K562 (cell line): ENCODE data around the gene TBC1D2B. TPM values are rescaled to one million over a fixed set of nuclear protein-coding genes. Genes with fewer than 3 reads are reported as not detected.
A peak's percentile ranks its signal among the peaks of the same experiment; 100 is the strongest.
"Not testable (repeated sequence)": the region's sequence is repeated elsewhere in the genome, so short reads cannot be mapped to it uniquely, and the experiment has no call there.

Experiments used
- ATAC-seq: fragments of 200-7000 bp; cut with Tn5 transposase; 3 replicates; pipeline ENCODE4 v1.9.1; 2020; ENCODE audit warnings: moderate library complexity
- BruUV-seq: library from RNA; stranded (reverse); fragments of 400-500 nt; replicated peaks from 2 replicates; lab custom pipeline; 2021; lab: Mats Ljungman, UMichigan
- CTCF ChIA-PET: fragments of 300-600 bp; formaldehyde crosslinking; extraction: SDS; loops from one replicate; lab custom pipeline; 2021; ENCODE audit warnings: low intra/inter-chr PET ratio; lab: Yijun Ruan, JAX
- POLR2A ChIA-PET: fragments of 300-600, 350-650 bp; sonication (Branson Sonifier 250); formaldehyde crosslinking; extraction: SDS; loops from one replicate; lab custom pipeline; 2021; ENCODE audit warnings: antibody characterized with exemption, inconsistent platforms; lab: Yijun Ruan, JAX
- DNase-seq, 4 experiments: peaks; one replicate each; pipeline versions ENCODE4 v3.0.0 to v3.0.0-alpha.2; 2011 to 2018; ENCODE audit warnings: low spot score in 3 of 4, mixed read lengths in 3 of 4; ENCODE audit errors: extremely low read depth in 1 of 4
- FAIRE-seq: peaks from 2 replicates; lab custom pipeline; 2011; peaks lifted over from hg19 to GRCh38; lab: Jason Lieb, UNC
- H2AFZ ChIP-seq: 2 replicates; pipeline ENCODE4 v1.6.0; 2011; ENCODE audit warnings: low read depth, low read length, control low read depth, inconsistent platforms
- H3K27ac ChIP-seq: fragments of 200-600 bp; 3 replicates; pipeline ENCODE4 v1.8.0; 2011; ENCODE audit warnings: low read depth, mild to moderate bottlenecking, control low read depth, inconsistent platforms, low read length, moderate library complexity, mixed read lengths; ENCODE audit errors: extremely low read depth
- H3K27me3 ChIP-seq, 2 experiments: fragments of 300-600 bp in 1 of 2; 2 replicates in 1 of 2; 3 replicates in 1 of 2; pipeline versions ENCODE4 v1.6.0 to v1.8.0; 2011; ENCODE audit warnings: inconsistent platforms in 2 of 2, low read length in 2 of 2, mild to moderate bottlenecking in 1 of 2, mixed read lengths in 1 of 2, moderate library complexity in 1 of 2; ENCODE audit not compliant: control insufficient read depth in 2 of 2, insufficient read depth in 2 of 2
- H3K36me3 ChIP-seq: fragments of 300-600 bp; 3 replicates; pipeline ENCODE4 v1.8.0; 2011; ENCODE audit warnings: mild to moderate bottlenecking, low read length, inconsistent platforms; ENCODE audit not compliant: control insufficient read depth, insufficient read depth
- H3K4me1 ChIP-seq, 2 experiments: fragments of 200-600 bp in 1 of 2; replicated peaks in 1 of 2; 2 replicates in 1 of 2; 3 replicates in 1 of 2; pipeline versions ENCODE4 v1.5.1 to v1.8.0; 2011; ENCODE audit warnings: inconsistent platforms in 2 of 2, low read length in 2 of 2, mild to moderate bottlenecking in 1 of 2, mixed read lengths in 1 of 2, moderate library complexity in 1 of 2; ENCODE audit not compliant: control insufficient read depth in 2 of 2, insufficient read depth in 2 of 2
- H3K4me2 ChIP-seq: 2 replicates; pipeline ENCODE4 v1.6.1; 2011; ENCODE audit warnings: low read length, control low read depth, inconsistent platforms, mixed read lengths; ENCODE audit not compliant: insufficient read depth
- H3K4me3 ChIP-seq: fragments of 200-600 bp; sonication (generic), shearing (Covaris generic); 2 replicates; pipeline ENCODE4 v1.5.1; 2016; ENCODE audit warnings: control low read depth, inconsistent platforms
- H3K79me2 ChIP-seq: fragments of 200-600 bp; 3 replicates; pipeline ENCODE4 v1.8.0; 2011; ENCODE audit warnings: low read length, inconsistent platforms; ENCODE audit not compliant: control insufficient read depth, insufficient read depth
- H3K9ac ChIP-seq, 2 experiments: 2 replicates each; pipeline versions ENCODE4 v1.6.0 to v1.6.1; 2011; ENCODE audit warnings: low read depth in 2 of 2, low read length in 2 of 2, control low read depth in 1 of 2, inconsistent platforms in 1 of 2, mild to moderate bottlenecking in 1 of 2, mixed read lengths in 1 of 2; ENCODE audit not compliant: insufficient read depth in 1 of 2
- H3K9me1 ChIP-seq: one replicate; pipeline ENCODE4 v1.6.0; 2011; ENCODE audit warnings: inconsistent platforms, mild to moderate bottlenecking, low read length, moderate library complexity; ENCODE audit not compliant: control insufficient read depth, insufficient read depth
- H3K9me3 ChIP-seq: replicated peaks from 2 replicates; pipeline ENCODE4 v1.5.1; 2011; ENCODE audit warnings: low read depth, low read length, inconsistent platforms; ENCODE audit not compliant: control insufficient read depth, insufficient read depth
- H4K20me1 ChIP-seq: replicated peaks from 2 replicates; pipeline ENCODE4 v1.6.1; 2011; ENCODE audit warnings: low read length, inconsistent platforms, mixed read lengths; ENCODE audit not compliant: control insufficient read depth, insufficient read depth
- ATF7 ChIP-seq: fragments of 450-650 bp; IDR thresholded peaks from 2 replicates; pipeline ENCODE4 v1.7.1; 2014; ENCODE audit warnings: mild to moderate bottlenecking, moderate library complexity
- CEBPB ChIP-seq: fragments of 450-650 bp; IDR thresholded peaks from 2 replicates; pipeline ENCODE4 v1.6.1; 2016; ENCODE audit warnings: missing genetic modification characterization, missing compliant biosample characterization
- CEBPG ChIP-seq, 3 experiments: fragments of 200-800 bp in 1 of 3; sonication (Bioruptor generic) in 1 of 3; sonication (generic) in 1 of 3; formaldehyde crosslinking in 1 of 3; IDR thresholded peaks in 2 of 3; conservative IDR thresholded peaks in 1 of 3; 2 replicates each; pipeline versions ENCODE4 v1.6.1 to v1.8.0; 2016 to 2022; ENCODE audit warnings: missing compliant biosample characterization in 2 of 3, missing genetic modification characterization in 2 of 3, mild to moderate bottlenecking in 1 of 3, missing genetic modification reagents in 1 of 3
- JUND ChIP-seq, 2 experiments: IDR thresholded peaks; 2 replicates in 1 of 2; 3 replicates in 1 of 2; pipeline ENCODE4 v1.6.1; 2011; ENCODE audit warnings: borderline replicate concordance in 2 of 2, low read depth in 2 of 2, low read length in 2 of 2, improper control_type of control experiment in 1 of 2, missing biosample characterization in 1 of 2, missing genetic modification characterization in 1 of 2, missing genetic modification reagents in 1 of 2
- NFE2 ChIP-seq: IDR thresholded peaks from 2 replicates; pipeline ENCODE4 v1.6.1; 2014; ENCODE audit warnings: antibody characterized with exemption, low read depth
- RREB1 ChIP-seq: fragments of 250-450 bp; sonication (Bioruptor Pico); IDR thresholded peaks from 2 replicates; pipeline ENCODE4 v1.4.0; 2020
- ZEB2 ChIP-seq: fragments of 450-650 bp; IDR thresholded peaks from 2 replicates; pipeline ENCODE4 v1.6.1; 2016
- ZSCAN32 ChIP-seq: fragments of 450-650 bp; formaldehyde crosslinking; IDR thresholded peaks from 2 replicates; pipeline ENCODE4 v1.4.0; 2020; ENCODE audit warnings: mild to moderate bottlenecking, moderate library complexity
- WGBS: fragments of 100-300 bp; shearing (Covaris generic); methylation state at CpG from one replicate; pipeline ENCODE4 v1.1.6; 2016; ENCODE audit warnings: low coverage, mixed read lengths; ENCODE audit not compliant: insufficient coverage; ENCODE audit errors: missing lambda C conversion rate; 5-methylcytosine and 5-hydroxymethylcytosine counted together
- in situ Hi-C: fragments of 300-500 bp; cut with MboI; formaldehyde crosslinking; loops from 4 replicates; pipeline ENCODE4 v1.15.0; 2018; ENCODE audit warnings: inconsistent platforms, mixed read lengths
- intact Hi-C: fragments of 100-400 bp; cut with micrococcal nuclease; formaldehyde crosslinking; loops from 2 replicates; pipeline ENCODE4 v1.14.2; 2022
- polyA plus RNA-seq, 8 experiments: library from polyadenylated mRNA; depleted of rRNA in 4 of 8; stranded (reverse) in 5 of 8; unstranded in 3 of 8; fragments of >200 nt; fragmentation: Nextera tagmentation in 2 of 8; fragmentation: Illumina TruSeq in 1 of 8; extraction: Ambion mirVana in 2 of 8; extraction: Trizol in 1 of 8; gene quantifications; 2 replicates each; pipeline versions ENCODE4 v1.2.1 to v1.2.3, GENCODE V29; 2011 to 2014; ENCODE audit warnings: inconsistent platforms in 1 of 8, missing spikeins in 1 of 8
- total RNA-seq, 7 experiments: library from RNA; depleted of rRNA in 6 of 7; stranded (reverse); fragments of >200 nt in 6 of 7; fragmentation: Illumina TruSeq in 2 of 7; extraction: Trizol in 2 of 7; gene quantifications; 2 replicates each; pipeline versions ENCODE4 v1.2.1 to v1.2.3, GENCODE V29; 2011 to 2021; ENCODE audit warnings: low replicate concordance in 1 of 7

Gene TBC1D2B
- total and polyA plus RNA-seq, 9 of the 15 experiments (the other 6 are each of a cell fraction or from before 2014, with no cell fraction given) = 0.15 to 16.3 (median 8.9) TPM

DNA sequence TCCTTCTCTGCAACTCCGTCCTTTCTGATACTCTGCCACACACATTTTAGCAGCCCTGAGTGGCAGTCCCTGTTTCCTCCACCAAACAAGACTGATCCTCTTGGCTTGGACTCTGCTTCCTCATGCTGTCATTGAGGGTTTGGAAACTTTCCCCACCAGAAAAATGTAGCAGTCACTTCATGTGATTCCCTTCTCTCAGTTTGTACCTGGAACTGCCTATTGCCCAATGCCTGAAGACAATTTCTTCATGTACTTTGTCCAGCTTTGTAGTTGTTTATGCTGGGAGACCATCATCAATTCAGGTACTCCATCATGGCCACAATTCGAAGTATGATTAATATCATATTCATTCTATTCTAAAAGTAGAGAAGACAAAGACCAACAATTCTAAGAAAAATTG is 119.5 kb downstream of the TBC1D2B start:
- BruUV-seq, in situ Hi-C loops, H2AFZ ChIP-seq, H3K9ac ChIP-seq, H3K79me2 ChIP-seq, FAIRE-seq, H3K27me3 ChIP-seq, ATAC-seq, H3K4me3 ChIP-seq, H3K27ac ChIP-seq, H3K4me1 ChIP-seq, H3K9me1 ChIP-seq, H3K4me2 ChIP-seq, H3K9me3 ChIP-seq, H3K36me3 ChIP-seq, DNase-seq, H4K20me1 ChIP-seq: not testable (repeated sequence)
- intact Hi-C loops = loop anchor here (5.0 kb wide), 1 partner anchor 284 kb away; no protein-coding TSS in a partner anchor
- ChIA-PET POLR2A (interaction anchor here (0.7 kb wide), 1 partner anchor 261 kb away, joined by 3 read pairs; no protein-coding TSS in a partner anchor), CTCF (interaction anchor here (0.5 kb wide), 1 partner anchor 285 kb away, joined by 3 read pairs; no protein-coding TSS in a partner anchor)
- whole genome bisulfite sequencing = 0% methylated on average over 2 of the region's 2 CpGs

DNA sequence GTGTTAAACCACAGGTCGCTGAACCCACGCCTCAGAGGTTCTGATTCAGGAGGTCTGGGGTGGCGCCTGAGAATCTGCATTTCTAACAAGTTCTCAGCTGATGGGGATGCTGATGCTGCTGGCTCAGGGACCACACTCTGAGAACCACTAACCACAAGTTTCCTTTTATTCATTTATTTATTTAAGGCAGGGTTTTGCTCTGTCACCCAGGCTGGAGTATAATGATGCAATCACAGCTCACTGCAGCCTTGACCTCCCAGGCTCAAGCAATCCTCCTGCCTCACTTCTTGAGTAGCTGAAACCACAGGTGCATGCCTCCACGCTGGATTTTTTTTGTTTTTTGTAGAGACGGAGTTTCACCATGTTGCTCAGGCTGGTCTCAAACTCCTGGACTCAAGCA is 123.6 kb downstream of the TBC1D2B start:
- CTCF ChIA-PET; H3K27ac ChIP-seq; H3K36me3 ChIP-seq; DNase-seq; H3K79me2 ChIP-seq; H3K4me3 ChIP-seq; BruUV-seq; H3K27me3 ChIP-seq; H3K9ac ChIP-seq; FAIRE-seq; in situ Hi-C loops; H3K9me3 ChIP-seq; H2AFZ ChIP-seq; H3K9me1 ChIP-seq; H3K4me1 ChIP-seq; intact Hi-C loops; H3K4me2 ChIP-seq; H4K20me1 ChIP-seq; TF ChIP-seq JUND (tag; IDR thresholded peaks at IDR 0.05; ENCODE audit: borderline replicate concordance, low read depth, low read length): not testable (repeated sequence)
- POLR2A ChIA-PET = interaction anchor here (0.6 kb wide), 1 partner anchor 248 kb away, joined by 3 read pairs; no protein-coding TSS in a partner anchor
- ATAC-seq = peak; percentile 42; the same call in 1 of the 3 replicates
- 3% methylated on average over 2 of the region's 5 CpGs for WGBS
- TF ChIP-seq CEBPG (CRISPR knock-in tag; IDR thresholded peaks at IDR 0.05) (peak; percentile 83), CEBPG (tag; conservative IDR thresholded peaks at IDR 0.05 in 1 of 2, IDR thresholded peaks at IDR 0.05 in 1 of 2) (peak; percentile 88 to 91), CEBPB (peak; percentile 78), RREB1 (CRISPR knock-in tag) (peak; percentile 98), JUND (IDR thresholded peaks at IDR 0.05; ENCODE audit: borderline replicate concordance, low read depth, low read length) (0 out of 2 replicates have a peak, but pooled peaks have one; percentile 25), ZSCAN32 (CRISPR knock-in tag) (peak; percentile 51; the same call in 1 of the 2 replicates), NFE2 (peak; percentile 29; the same call in 1 of the 2 replicates), ATF7 (peak; percentile 88), ZEB2 (0 out of 2 replicates have a peak, but pooled peaks have one; percentile 48)
